HG02852 (cell line): ENCODE measurements around the gene INO80D.
"Not testable (repeated sequence)": the region's sequence is repeated elsewhere in the genome, so short reads cannot be mapped to it uniquely, and the experiment has no call there.

Source experiments
- ATAC-seq: cut with Tn5 transposase; IDR thresholded peaks from one replicate; pipeline ENCODE4 v1.9.1; 2021; ENCODE audit warnings: mild to moderate bottlenecking, moderate library complexity; ENCODE audit not compliant: unreplicated experiment

INO80D gene

DNA sequence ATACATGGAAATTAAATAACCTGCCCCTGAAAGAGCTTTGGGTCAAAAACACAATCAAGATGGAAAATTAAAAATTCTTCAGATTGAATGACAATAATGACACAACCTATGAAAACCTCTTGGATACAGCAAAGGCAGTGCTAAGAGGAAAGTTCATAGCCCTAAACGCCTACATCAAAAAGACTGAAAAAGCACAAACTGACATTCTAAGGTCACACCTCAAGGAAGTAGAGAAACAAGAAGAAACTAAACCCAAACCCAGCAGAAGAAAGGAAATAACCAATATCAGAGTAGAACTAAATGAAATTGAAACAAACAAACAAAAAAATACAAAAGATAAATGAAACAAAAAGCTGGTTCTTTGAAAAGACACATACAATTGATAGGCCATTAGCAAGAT is 52.5 kb downstream of the INO80D start:
- not testable (repeated sequence) for ATAC-seq

DNA sequence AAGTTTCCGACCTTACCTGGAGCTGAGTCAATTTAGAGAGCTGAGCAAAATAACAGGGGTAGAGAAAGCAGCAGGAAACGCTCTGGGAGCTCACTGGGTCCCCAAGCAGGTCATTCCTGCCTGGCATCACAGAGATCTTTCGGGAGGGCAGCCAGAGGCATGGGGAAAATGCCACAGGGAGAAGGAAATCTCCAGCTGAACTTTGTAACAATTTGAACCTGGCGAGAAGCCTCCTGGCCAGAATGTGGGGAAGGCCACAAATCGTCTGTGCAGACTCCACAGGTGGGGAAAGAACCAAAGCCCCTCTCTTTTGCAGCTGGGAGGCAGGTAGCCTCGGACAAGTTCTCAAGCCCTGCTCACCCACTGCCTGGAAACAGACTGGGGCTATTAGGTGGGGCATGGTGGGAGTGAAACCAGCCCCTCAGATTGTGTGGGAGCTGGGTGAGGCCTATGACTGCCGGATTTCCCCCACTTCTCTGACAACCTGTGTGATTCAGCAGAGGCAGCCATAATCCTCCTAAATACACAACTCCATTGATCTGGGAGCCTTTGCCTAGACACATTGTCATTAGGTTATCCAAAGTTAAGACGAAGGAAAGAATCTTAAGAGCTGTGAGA is 53.9 kb downstream of the INO80D start:
- ATAC-seq: no peak

- ATAC-seq: peak; percentile 70
These were observed 54.7 kb downstream of the INO80D start for GRCh38 chr2:206031162-206031784.

GRCh38 chr2:206028101-206028500 is 57.9 kb downstream of the INO80D start:
- no peak for ATAC-seq

- ATAC-seq: no peak
These were observed 62.8 kb downstream of the INO80D start for GRCh38 chr2:206023183-206023582.

DNA sequence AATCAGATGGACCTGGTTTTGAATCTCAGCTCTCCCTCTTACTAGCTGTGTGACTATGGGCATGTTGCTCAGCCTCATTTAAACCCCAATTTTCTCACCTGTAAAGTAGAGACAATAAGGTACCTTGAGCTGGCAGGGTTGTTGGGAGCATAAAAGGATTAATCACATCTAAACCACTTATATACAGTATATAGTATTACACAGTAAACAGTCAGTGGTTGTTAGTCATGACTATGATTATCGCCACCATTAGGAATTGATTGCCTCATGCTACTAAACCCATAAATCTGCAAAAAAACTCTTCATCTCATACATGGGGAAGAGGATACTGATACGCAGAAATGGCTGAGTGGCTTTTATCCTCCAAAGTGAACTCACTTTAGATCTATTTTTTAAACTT is 65.8 kb downstream of the INO80D start:
- ATAC-seq: no peak

- ATAC-seq: not testable (repeated sequence)
These were observed 70.2 kb downstream of the INO80D start for GRCh38 chr2:206015746-206016145.

DNA sequence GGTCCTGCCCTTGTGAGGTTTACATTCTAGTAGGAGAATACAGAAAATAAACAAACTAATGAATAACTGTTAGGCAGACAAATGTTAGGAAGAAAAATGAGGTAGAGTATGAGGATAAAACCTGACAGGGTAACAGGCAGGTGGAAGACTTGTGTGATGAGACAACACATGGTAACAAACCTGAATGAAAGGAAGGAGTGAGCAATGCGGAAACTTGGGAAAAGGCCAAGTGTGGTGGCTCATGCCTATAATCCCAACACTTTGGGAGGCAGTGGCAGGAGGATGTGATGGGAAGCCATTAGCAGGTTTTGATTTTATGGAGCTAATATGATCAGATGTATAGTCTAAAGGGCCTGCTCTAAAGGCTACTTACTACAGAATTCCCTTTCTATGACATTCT is 74.2 kb downstream of the INO80D start:
- no peak for ATAC-seq

DNA sequence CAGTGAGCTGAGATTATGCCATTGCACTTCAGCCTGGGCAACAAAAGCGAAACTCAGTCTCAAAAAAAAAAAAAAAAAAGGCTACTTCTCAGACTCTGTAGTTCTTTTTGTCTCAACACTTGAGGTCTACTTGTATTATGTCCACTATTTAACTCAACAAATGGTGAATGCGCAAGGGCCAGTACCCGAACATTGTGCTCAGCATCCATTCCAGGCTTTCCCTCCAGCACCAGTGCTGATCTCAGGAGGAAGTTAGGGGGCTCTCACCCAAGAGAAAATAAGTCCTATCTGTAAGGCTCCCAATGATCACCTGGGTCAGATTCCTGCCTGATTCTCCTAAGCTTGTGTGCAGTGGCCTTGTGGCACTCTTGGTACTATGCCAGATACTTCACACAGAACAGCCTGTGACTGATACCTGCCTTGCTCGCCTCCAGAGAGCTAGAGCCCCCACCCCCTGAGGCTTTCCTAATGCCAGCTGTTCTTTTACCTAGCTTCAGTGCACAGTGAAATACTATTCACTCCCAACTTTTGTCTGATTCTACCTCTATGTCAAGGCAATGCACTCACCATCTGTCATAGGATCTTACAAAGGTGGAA is 74.9 kb downstream of the INO80D start:
- ATAC-seq: no peak

GRCh38 chr2:206004004-206004693 is 81.8 kb downstream of the INO80D start:
- ATAC-seq: peak; percentile 60

GRCh38 chr2:206002440-206002839 is 83.5 kb downstream of the INO80D start:
- no peak for ATAC-seq

- ATAC-seq: no peak
These were observed 84.1 kb downstream of the INO80D start for GRCh38 chr2:206001912-206002311.

DNA sequence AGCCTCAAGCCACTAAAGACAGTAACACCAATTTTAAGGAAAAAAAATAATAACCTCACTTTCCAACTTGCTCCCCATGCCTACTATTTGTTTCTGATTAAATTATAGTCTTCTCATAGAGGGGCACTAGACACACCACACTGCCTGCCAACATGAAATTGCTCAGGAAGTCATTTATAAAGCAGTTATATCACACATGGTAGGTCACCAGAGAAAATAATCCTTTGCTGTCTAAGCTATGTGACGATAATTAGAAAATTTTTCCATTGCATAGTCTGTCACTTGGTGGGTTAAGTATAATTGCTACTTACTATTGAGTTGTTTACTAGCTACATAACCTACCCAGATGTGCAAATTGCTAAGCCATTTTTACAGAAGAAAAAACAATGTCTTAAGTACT is 85.2 kb downstream of the INO80D start:
- ATAC-seq: no peak

GRCh38 chr2:205998583-205998982 is 87.4 kb downstream of the INO80D start:
- no peak for ATAC-seq

GRCh38 chr2:205996161-205996560 is 89.8 kb downstream of the INO80D start:
- no peak for ATAC-seq

- no peak for ATAC-seq
These were observed 90.7 kb downstream of the INO80D start for GRCh38 chr2:205995260-205995659.

GRCh38 chr2:205994344-205994743 is 91.6 kb downstream of the INO80D start:
- ATAC-seq: no peak

GRCh38 chr2:205990104-205990503 is 95.9 kb downstream of the INO80D start:
- ATAC-seq: no peak

DNA sequence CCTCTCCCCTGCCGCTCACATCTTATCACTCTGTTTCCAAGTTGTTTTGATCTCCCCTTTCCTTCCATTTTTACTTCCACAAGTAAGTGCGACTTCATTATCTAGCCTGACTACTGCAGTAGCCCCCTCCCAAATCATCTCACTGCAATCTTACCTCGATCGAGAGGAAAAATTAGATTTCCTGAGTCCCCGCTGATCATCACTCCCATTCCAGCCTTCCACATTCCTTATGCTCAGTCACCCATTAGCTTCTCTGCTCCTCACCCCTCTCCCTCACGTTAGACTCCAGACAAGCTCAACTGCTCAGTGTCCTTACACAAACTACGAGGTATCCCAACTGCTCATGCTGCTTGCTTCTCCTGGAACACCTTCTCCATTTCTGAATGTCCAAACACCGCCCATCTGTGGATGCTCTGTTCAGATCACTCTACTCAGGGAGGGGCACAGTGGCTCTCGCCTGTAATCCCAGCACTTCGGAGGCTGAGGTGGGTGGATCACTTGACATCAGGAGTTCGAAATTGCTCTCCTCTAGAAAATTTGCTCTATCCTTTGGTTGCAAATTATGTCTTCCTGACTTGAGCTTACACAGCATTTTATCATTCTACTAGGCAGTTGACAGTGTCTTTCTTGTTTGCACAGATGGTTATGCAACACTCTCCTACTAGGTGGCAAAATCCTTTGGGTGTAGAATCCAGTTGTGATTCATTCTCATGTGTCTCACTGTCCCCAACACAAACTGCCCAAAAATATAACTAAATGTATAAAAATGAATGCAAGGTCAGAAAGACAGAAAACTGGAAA is 96.5 kb downstream of the INO80D start:
- no peak for ATAC-seq

DNA sequence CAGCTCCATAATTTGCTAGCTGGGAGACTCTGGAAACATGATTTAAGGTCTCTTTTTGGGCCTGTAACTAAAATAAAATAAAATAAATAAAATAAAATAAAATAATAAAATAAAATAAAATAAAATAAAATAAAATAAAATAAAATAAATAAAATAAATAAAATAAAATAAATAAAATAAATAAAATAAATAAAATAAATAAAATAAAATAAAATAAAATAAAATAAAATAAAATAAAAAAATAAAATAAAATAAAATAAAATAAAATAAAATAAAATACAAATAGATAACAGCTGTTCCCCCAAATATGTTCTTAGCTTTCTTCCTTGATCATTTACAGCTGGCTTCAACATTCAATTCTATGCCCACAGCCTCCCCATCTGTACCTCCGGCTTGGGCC is 97.3 kb downstream of the INO80D start:
- not testable (repeated sequence) for ATAC-seq

DNA sequence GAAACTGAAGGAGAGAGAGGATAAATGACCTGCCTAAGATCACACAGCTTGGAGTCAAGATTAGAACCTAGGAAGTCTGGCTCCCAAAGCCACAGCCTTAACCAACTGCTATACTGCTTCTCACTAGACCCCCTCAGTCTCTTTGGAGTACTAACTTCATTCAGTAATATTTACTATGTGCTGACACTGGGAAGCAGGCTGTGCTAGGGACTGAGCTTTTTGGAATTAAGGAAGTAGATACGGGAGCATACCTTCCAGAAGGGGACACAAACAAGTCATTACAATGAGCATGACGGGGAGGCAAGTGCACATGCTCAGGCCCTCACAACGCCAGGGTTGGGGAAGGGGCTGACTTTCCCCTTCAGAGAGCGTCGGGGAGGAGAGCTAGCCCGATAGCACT is 97.7 kb downstream of the INO80D start:
- ATAC-seq: no peak
